Measurements from ENCODE around the gene SLC6A9.

The SLC6A9 gene

GRCh38 chr1:44029260-44029910, 1.9 kb downstream of the SLC6A9 start:
- no peak for DNase-seq (ENCODE audit: low read depth in 2 of 2)

DNA sequence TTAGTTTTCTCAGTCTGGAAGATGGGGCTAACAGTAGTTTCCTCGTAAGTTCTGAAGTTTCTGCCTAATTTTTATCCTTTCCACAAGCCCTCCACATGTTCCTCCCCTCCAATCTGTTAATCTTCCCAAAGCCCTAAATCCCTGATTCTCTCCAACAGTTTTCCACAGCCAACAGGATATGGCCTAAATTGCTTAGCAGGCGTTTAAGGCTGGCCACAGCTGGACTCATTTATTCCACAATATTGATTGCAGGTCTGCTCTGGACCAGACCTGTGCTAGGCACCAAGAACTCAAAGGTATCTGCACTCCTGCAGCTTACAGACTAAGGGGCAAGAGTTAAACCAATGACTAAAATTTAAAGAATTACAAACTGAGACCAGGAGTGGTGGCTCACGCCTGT, 3.9 kb downstream of the SLC6A9 start:
- no peak for DNase-seq (ENCODE audit: low read depth in 2 of 2)

DNA sequence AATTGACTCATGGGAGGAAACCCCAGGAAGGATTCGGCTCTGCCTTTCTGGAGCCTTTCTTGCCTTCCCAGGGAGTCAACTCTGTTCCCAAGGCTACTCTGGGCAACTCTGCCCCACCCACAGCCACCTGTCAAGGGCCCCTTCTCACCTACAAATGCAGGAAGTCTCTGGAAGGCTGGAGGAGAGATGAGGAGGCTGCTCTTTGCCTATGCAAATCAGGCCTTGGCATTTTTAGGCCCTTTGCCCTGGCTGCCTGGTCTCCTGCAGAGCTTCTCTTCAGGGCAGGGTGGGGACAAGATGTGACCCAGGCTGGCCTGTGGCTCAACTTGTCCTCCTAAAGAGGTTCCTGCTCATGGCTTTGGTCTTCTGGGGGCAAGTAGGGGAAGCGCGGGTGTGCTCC, 5.4 kb downstream of the SLC6A9 start:
- DNase-seq (ENCODE audit: low read depth in 2 of 2), result no peak

DNA sequence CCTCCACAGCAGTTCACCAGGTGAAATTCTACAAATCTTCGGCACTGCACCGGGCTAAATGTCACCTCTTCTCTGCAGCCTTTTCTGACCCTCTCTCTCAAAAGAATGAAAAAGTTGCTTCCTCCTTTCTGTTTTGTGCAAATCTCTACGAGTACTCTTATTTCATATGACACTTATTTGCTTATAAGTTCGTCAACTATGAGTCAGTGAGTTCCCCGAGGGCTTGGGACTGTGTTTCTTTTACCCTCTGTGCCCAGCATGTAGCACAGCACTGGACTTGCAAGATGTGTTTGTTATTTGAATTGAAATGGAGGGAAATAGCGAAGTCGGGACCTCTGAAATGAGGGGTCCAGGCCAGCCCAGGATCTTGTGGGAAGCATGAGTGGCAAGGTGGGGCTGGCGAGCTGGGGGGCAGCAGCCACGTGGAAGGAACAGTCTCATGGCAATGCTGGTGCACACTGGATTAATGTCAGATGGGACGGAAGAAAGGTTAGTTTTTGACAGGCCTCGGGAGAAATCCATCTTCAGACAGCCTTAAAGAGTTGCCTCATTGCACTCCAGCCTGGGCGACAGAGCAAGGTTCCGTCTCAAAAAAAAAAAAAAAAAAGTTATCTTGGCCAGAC, 6.2 kb downstream of the SLC6A9 start:
- no peak for DNase-seq (ENCODE audit: low read depth in 2 of 2)

- DNase-seq (ENCODE audit: low read depth in 2 of 2), result no peak
Measured at GRCh38 chr1:44024031-44024902, 7.0 kb downstream of the SLC6A9 start.

DNA sequence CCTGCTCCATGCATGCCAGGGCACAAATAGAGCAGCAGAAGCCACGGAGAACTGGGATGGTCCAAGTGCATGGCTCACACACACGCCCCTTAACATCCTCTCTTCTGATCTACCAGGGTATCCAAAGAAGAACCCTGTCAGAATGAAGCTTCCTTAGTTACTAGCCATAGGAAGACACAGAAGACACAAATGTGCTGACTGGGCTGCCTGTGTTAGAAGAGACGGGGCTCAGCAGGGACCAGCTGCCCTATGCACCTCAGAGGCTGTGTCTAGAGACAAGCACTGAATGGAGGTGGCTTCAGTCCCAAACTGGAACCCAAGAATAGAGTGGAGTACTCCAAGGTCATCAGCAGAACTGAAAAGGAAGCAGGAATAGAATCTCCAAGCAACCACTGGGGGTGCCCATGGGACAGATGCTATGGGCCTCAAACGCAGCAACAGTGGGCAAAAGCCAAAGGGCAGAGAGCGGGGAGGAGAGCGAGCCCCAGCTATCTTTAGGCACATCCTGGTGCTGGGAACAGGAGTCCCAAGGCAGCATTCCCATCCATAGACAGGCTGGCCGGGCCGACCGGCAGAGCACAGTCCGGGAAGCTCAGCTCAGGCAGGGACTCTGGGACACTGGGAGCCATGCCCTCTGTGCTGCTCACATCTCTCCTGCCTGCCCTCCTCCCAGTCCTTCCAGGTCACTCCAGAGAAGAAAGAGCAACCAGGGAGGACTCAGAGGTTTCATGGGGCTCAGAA, 9.5 kb downstream of the SLC6A9 start:
- no peak for DNase-seq (ENCODE audit: low read depth in 2 of 2)

DNA sequence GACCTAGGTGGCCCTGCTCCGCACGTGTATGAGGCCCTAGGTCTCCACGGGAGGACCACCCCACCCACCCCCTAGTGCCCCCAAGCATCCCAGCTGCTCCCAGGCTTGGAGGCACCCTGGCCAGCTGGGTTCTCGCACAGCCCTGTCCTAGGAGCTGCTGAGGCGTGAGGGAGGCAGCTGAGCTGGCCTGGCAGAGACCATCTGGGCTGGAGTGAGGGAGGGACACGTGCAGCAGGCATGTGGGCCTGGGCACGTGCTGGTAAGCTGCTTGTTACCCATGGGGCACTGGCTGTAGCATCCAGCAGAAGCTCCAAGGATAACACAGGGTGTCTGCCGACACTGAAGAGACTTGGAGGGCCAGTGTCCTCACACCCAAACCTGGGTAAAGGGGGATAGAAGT, 10.1 kb downstream of the SLC6A9 start:
- no peak for DNase-seq (ENCODE audit: low read depth in 2 of 2)

- DNase-seq (ENCODE audit: low read depth in 2 of 2), result no peak
Measured at GRCh38 chr1:44020464-44020863, 10.8 kb downstream of the SLC6A9 start.

DNA sequence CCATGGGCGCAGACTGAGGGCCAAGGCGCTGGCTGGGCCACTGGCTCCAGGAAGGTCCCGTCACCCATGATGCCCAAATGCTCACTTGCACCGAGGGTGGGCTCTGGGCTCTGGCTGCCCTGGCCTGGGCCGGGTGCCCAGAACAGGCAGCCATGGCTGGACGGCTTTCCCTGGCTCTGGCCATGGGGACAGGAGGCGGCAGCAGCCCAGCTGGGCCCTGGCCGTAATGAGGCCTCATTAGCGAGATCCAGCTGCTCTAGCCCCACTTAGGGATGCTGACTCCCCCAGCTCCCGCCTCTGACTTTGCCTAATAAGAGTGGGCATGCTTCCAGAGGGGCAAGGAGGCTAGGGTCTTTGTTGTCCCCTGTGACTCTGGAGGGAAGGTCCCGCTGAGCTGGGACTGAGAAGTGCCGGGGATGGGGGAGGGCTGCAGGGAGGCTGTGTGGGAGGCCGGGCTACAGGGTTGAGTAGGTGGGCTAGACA, 11.8 kb downstream of the SLC6A9 start:
- no peak for DNase-seq (ENCODE audit: low read depth in 2 of 2)

DNA sequence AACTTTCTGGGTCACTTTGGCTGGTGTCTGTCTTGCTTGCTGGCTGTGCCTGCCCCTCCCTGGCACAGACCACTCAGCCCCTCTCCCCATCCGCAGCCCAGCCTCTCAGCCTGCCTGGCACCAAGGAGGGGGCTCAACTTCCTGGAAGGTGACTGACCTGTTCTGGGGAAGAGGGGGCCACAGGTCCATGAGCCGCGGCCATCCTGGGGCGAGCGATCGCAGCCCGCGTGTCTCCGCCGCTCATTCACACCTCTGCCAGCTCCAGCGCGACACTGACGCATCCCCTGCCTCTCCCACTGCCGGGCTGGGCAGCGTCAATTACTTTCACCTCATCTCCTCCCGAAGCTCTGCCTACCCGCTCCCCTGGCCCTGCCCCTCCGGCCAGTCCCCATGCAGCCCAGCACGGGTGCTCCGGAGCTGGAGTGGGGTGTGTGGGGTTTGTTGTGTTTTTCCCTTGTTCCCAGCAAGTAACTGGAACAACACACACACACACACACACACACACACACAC, 14.3 kb downstream of the SLC6A9 start:
- DNase-seq (ENCODE audit: low read depth in 2 of 2), result no peak

- no peak for DNase-seq (ENCODE audit: low read depth in 2 of 2)
Measured at GRCh38 chr1:44016041-44016889, 15.0 kb downstream of the SLC6A9 start.

DNA sequence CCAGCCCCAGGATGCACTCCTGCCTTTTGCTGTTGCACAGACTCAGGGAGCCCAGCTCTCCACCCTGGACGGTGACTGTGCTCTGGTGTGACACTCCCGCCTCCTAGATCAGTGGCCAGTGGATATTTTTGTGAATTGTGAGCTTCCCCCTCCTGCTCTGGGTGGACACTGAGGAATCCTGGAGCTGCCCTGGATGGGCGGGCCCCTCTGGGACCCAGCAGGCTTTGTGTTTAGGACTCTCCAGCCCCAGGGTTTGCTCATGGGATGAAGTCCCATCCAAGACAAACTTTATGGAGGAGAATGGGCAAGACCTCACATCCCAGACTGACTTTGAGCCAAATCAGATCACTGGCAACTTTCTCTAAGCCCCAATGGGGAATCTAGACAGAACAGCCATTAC, 16.1 kb downstream of the SLC6A9 start:
- no peak for DNase-seq (ENCODE audit: low read depth in 2 of 2)

- no peak for DNase-seq (ENCODE audit: low read depth in 2 of 2)
Measured at GRCh38 chr1:44014365-44015104, 16.7 kb downstream of the SLC6A9 start.

GRCh38 chr1:44013949-44014348, 17.3 kb downstream of the SLC6A9 start:
- no peak for DNase-seq (ENCODE audit: low read depth in 2 of 2)

DNA sequence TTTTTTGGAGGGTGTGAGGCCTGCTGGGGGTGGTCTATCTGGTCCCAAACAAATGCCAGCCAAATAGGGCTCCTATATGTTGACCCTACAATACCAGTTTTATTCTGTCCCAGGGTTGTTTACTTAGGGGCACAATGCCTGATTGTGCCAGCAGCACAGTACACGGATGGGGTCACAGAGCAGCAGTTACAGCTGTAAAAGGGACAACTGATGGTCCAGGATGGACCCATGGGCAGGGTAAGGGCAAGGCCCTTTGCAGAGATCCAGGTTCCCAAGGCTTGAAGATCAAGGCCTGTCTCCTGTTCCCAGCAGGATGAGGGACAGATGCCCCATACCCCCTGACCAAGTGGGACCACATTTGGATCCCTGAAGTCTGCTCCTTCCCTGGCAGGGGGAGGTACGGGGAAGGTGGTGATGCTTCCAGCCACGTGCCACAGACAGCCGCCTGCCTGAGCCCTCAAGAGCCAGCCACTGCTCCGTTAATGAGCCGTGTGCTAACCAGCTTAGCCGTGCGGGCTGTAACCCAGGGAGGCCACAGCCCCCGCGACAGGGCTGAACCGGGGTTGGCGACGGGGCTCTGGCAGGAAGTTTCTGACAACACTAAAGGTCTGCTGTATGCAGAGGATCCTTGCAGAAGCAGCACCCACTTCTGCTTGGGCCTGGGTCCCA, 18.2 kb downstream of the SLC6A9 start:
- DNase-seq (ENCODE audit: low read depth in 2 of 2), result no peak

DNA sequence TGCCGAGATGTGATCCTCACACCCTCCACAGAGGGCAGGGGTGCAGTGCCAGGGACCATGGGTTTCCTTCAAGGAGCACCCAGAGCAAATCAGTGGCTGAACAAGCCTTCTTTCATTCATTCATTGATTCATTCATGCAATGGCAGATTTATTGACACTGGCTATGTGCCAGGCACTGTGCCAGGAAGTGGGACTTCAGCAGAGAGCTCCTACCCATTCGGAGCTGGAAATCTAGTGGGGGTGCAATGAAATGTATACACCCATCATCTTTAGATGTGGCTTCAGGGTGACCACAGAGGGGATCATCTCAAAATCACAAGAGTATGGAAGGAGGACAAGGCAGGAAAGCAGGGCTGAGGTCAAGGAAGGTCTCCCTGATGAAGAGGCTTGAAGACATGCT, 18.9 kb downstream of the SLC6A9 start:
- no peak for DNase-seq (ENCODE audit: low read depth in 2 of 2)

GRCh38 chr1:44010935-44011471, 20.3 kb downstream of the SLC6A9 start:
- DNase-seq (ENCODE audit: low read depth in 2 of 2), result no peak

- DNase-seq (ENCODE audit: low read depth in 2 of 2), result no peak
Measured at GRCh38 chr1:44008259-44008658, 23.0 kb downstream of the SLC6A9 start.

- no peak for DNase-seq (ENCODE audit: low read depth in 2 of 2)
Measured at GRCh38 chr1:44002606-44003157, 28.6 kb downstream of the SLC6A9 start.

Data from activated CD8-positive, alpha-beta memory T cell treated with anti-CD3 and anti-CD28 coated beads for 4 hours (primary cell).